Stimulated activated CD4-positive, alpha-beta T cell treated with anti-CD3 and anti-CD28 coated beads, TNF-alpha, amount 100 ng/mL, for 1 hour (primary cell): ENCODE results near the gene ZNF146.
A peak's percentile ranks its signal among the peaks of the same experiment; 100 is the strongest.
"Not testable (repeated sequence)": the region's sequence is repeated elsewhere in the genome, so short reads cannot be mapped to it uniquely, and the experiment has no call there.

Experiments used
- DNase-seq, 3 donors: peaks; one replicate each; pipeline ENCODE4 v3.0.0-alpha.2; 2020; ENCODE audit warnings: low read depth in 3 of 3, low spot score in 1 of 3

The ZNF146 gene

DNA sequence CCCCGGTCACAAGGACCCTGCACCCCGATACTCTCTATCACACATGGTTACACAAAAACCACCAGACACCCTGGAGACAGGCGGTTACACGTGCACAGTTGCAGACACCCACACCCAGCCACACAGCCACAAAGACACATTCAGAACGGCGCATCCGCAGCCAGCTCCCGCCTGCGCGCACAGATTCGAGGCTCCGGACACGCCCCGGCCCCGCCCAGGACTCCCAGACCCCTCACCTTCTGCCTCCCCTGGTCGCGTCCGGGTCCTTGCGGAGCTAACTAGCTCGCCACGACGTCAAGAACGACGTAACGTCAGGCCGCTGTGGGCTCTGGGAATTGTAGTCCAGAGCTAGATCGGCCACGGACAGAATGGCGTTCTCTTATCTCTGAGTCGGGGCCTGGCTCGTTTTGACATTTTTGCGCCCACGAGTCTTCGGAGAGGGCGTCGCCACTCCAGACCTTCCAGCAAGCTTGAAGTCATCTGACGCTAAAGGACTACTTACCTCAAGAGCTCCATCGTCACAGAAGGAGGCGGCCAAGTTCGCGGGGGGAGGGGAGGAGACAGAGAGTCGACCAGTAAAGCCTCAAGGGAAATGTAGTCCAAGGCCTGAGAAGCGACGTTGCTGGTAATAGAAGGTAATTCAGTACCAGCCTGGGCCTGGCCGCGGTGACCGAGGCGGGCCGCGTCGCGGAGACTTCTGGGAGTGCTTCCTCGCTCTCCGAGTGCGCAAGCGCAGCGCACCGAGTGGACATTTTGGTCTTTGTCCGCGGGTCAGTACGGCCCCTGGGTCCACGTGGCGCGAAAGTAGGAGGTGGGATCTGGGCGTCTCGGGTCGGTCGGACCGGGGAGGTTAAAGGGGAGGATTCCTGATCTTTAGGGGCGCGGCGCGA lies at the start of gene ZNF146, which contains the start of gene ZNF565:
ZNF146 (plus strand) TSS at position 721 of the 890 bp plus-strand sequence. CDS start 21,335 bp downstream, outside the sequence.
ZNF565 (minus strand) TSS at position 280 of the 890 bp plus-strand sequence. CDS start 12,680 bp downstream, outside the sequence.
- peak; percentile 82 to 91 (median 86) for DNase-seq

GRCh38 chr19:36169084-36169760 lies 45.7 kb upstream of the ZNF146 start:
- DNase-seq = no peak

- DNase-seq = no peak
Measured at GRCh38 chr19:36172852-36173251, 42.1 kb upstream of the ZNF146 start.

DNA sequence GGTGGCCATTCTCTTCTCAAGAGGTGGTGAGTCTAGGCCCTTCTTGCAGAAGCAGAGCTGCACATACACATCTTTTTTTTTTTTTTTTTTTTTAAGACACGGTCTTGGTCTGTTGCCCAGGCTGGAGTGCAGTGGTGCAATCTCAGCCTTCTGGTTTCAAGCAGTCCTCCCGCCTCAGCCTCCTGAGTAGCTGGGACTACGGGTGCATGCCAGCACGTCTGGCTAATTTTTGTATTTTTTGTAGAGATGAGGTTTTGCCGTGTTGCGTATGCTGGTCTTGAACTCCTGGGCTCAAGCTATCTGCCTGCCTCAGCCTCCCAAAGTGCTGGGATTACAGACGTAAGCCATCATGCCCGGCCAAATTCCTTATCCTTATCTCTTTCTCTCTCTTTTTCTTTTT lies 41.1 kb upstream of the ZNF146 start:
- DNase-seq = not testable (repeated sequence)

GRCh38 chr19:36179077-36179476 lies 35.8 kb upstream of the ZNF146 start:
- DNase-seq = not testable (repeated sequence)

DNA sequence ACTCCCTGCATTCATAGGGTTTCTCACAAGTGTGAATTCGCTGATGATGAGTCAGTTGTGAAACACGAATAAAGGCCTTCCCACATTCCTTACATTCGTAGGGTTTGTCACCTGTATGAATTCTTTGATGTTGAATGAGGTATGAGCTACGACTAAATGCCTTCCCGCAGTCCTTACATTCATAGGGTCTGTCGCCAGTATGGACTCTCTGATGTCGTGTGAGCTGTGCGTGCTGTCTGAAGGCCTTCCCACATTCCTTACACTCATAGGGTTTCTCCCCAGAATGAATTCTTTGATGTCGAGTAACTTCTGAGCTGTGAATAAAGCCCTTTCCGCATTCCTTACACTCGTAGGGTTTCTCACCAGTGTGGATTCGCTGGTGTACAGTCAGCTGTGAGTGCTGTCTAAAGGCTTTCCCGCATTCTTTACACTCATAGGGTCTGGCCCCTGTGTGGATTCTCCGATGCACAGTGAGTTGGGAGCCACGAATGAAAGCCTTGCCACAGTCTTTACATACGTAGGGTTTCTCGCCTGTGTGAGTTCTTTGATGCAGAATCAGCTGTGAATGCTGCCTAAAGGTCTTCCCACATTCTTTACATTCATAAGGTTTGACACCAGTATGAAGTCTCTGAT lies 32.2 kb upstream of the ZNF146 start:
- no peak for DNase-seq

GRCh38 chr19:36183245-36183628 lies 31.7 kb upstream of the ZNF146 start:
- DNase-seq = no peak

GRCh38 chr19:36186722-36187121 lies 28.2 kb upstream of the ZNF146 start:
- DNase-seq = not testable (repeated sequence)

DNA sequence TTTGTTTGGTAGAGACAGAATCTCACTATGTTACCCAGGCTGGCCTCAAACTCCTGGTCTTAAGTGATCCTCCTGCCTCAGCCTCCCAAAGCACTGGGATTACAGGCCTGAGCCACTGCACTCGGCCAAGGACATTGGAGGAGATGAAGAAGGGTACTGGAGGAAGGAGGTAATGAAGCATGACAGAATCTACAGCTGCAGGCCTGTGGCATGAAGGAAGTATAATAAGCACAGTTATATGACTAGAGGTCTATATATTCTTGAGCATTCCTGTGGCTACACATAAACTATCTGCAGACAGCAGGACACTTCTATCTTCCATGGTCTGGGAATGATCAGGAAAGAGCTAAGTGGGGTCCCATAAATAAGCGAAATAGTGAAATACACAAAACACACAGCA lies 18.7 kb upstream of the ZNF146 start:
- no peak for DNase-seq

DNA sequence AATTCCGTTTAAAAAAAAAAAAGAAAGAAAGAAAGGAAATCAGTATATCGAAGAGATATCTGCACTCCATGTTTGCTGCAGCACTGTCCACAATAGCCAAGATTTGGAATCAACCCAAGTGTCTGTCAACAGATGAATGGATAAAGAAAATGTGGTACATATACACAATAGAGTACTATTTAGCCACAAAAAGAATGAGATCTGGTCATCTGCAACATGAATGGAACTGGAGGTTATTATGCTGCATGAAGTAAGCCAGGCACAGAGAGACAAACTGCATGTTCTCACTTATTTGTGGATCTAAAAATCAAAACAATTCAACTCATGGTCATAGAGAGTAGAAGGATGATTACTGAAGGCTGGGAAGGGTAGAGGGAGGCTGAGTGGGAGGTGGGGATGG lies 16.8 kb upstream of the ZNF146 start:
- DNase-seq = no peak

- DNase-seq = no peak
Measured at GRCh38 chr19:36201684-36202083, 13.2 kb upstream of the ZNF146 start.

GRCh38 chr19:36203293-36203692 lies 11.6 kb upstream of the ZNF146 start:
- DNase-seq = no peak

GRCh38 chr19:36207605-36208252 lies 7.2 kb upstream of the ZNF146 start:
- no peak for DNase-seq

DNA sequence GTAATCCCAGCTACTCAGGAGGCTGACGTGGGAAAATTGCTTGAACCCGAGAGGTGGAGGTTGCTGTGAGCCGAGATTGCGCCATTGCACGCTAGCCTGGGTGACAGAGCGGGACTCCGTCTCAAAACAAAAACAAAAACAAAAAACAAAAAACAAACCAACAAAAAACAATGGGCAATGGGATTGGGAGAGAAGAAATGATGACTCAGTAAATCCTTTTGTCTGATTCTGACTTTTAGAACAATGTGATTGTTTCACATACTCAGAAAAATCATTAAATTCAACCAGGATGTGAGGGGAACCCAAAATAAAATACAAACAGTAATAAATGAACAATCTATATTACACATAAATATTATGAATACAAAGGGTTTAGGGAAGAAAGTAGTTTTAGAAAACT lies 5.5 kb upstream of the ZNF146 start:
- DNase-seq = no peak

DNA sequence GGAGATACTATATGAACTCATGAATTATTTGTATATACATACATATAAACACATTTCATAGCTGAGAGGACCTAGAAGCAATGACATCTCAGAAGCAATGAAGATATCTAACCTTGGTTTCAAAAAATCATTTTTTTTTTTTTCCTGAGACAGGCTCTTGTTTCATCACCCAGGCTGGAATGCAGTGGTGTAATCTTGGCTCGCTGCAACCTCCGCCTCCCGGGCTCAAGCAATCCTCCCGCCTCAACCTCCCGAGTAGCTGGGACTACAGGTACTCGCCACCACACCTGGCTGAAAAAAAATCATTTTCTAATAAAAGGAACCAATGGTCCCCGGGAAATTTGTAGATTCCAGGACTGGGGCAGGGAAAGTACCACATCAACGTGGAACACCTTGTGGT lies 4.4 kb upstream of the ZNF146 start:
- no peak for DNase-seq

DNA sequence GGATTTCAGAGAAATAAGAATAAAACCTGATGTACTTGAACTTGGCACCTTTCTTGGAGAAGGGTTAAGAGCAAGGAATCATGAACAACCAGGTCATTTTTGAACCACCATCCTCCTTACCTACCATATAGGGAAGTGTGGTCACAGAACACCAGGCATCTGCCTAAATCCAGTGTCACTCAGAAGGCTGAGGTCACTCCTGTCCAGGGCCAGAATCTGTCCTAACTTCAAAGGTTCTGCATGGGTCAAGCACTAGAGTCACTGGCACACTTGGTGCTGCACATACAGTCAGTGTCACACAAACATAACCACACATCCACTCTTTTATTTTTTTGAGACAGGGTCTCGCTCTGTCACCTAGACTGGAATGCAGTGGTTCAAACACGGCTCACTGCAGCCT lies 2.0 kb upstream of the ZNF146 start:
- no peak for DNase-seq

- no peak for DNase-seq
Measured at GRCh38 chr19:36215276-36216123, 594 bp downstream of the ZNF146 start.

DNA sequence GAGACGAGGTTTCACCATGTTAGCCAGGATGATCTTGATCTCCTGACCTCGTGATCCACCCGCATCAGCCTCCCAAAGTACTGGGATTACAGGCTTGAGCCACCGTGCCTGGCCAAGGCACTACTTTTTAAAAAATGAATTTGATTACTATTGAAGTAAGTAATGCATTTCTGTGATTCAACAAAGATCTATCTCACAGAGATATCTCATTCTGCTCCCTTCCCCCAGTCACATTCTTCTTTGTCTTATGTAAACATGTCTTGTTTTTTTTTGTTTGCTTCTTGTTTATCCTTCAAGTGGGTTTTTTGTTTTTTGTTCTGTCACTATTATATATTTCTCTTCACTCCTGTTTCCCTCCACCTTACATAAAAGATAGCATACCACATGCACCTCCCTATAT lies 6.6 kb downstream of the ZNF146 start:
- DNase-seq = no peak

DNA sequence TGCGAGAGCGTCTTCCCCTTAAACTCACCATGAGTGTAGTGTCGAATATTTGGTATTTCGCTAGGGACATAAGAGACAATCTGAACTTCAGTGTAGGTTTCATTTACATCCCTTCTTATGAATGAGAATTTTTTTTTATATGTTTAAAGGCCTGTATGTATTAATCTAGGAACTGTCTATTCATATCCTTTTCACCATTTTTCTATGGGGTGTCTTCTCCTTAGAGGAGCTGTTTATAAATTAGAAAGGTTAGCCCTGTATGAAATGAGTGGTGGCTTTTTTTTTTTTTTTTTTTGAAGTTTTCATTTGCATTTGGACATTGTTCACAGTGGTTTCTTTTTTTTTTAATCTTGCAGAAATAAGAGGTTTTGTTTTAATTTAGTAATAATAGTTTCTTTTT lies 7.6 kb downstream of the ZNF146 start:
- DNase-seq = no peak

- DNase-seq = no peak
Measured at GRCh38 chr19:36225219-36225892, 10.4 kb downstream of the ZNF146 start.
